HG03103 (cell line): Measurements from ENCODE around the gene TTR.

Source experiments
- ATAC-seq: cut with Tn5 transposase; IDR thresholded peaks from one replicate; pipeline ENCODE4 v1.9.1; 2021; ENCODE audit warnings: low read depth; ENCODE audit not compliant: unreplicated experiment

Gene TTR

GRCh38 chr18:31612124-31612523, 20.4 kb downstream of the TTR start:
- no peak for ATAC-seq

GRCh38 chr18:31614044-31614443, 22.4 kb downstream of the TTR start:
- ATAC-seq: no peak

- no peak for ATAC-seq
These were observed 24.9 kb downstream of the TTR start for GRCh38 chr18:31616586-31616985.

GRCh38 chr18:31617031-31617717, 25.5 kb downstream of the TTR start:
- no peak for ATAC-seq

- ATAC-seq: no peak
These were observed 27.1 kb downstream of the TTR start for GRCh38 chr18:31618801-31619200.

- no peak for ATAC-seq
These were observed 27.6 kb downstream of the TTR start for GRCh38 chr18:31619291-31619690.

GRCh38 chr18:31624892-31625640, 33.4 kb downstream of the TTR start:
- no peak for ATAC-seq

GRCh38 chr18:31626409-31626808, 34.7 kb downstream of the TTR start:
- no peak for ATAC-seq

GRCh38 chr18:31630549-31630948, 38.9 kb downstream of the TTR start:
- no peak for ATAC-seq

- no peak for ATAC-seq
These were observed 39.8 kb downstream of the TTR start for GRCh38 chr18:31631526-31631925.

- no peak for ATAC-seq
These were observed 40.7 kb downstream of the TTR start for GRCh38 chr18:31632356-31632755.

GRCh38 chr18:31633392-31634330, 42.0 kb downstream of the TTR start:
- ATAC-seq: peak; percentile 7

- ATAC-seq: peak; percentile 97
These were observed 42.6 kb downstream of the TTR start for GRCh38 chr18:31634331-31634713.

GRCh38 chr18:31636387-31636786, 44.7 kb downstream of the TTR start:
- no peak for ATAC-seq

- ATAC-seq: no peak
These were observed 45.8 kb downstream of the TTR start for GRCh38 chr18:31637445-31637844.

- no peak for ATAC-seq
These were observed 51.3 kb downstream of the TTR start for GRCh38 chr18:31643003-31643402.

GRCh38 chr18:31645411-31645810, 53.7 kb downstream of the TTR start:
- no peak for ATAC-seq

GRCh38 chr18:31646332-31647126, 54.9 kb downstream of the TTR start:
- no peak for ATAC-seq

- no peak for ATAC-seq
These were observed 55.6 kb downstream of the TTR start for GRCh38 chr18:31647127-31647753.
